PC-3 (cell line): Measurements from ENCODE around the gene SSTR5.

Source experiments
- EZH2 ChIP-seq: fragments of 300-600 bp; sonication (generic); IDR thresholded peaks from one replicate; pipeline ENCODE4 v1.6.1; 2017; ENCODE audit warnings: antibody characterized with exemption, mild to moderate bottlenecking, low read length; ENCODE audit not compliant: unreplicated experiment
- TF ChIP-seq, protein P1 (sequence below): fragments of 300-600 bp; sonication (generic); conservative IDR thresholded peaks from 2 replicates; pipeline ENCODE4 v1.5.1; 2017; ENCODE audit warnings: antibody characterized with exemption, low read depth, mild to moderate bottlenecking, low read length

DNA sequence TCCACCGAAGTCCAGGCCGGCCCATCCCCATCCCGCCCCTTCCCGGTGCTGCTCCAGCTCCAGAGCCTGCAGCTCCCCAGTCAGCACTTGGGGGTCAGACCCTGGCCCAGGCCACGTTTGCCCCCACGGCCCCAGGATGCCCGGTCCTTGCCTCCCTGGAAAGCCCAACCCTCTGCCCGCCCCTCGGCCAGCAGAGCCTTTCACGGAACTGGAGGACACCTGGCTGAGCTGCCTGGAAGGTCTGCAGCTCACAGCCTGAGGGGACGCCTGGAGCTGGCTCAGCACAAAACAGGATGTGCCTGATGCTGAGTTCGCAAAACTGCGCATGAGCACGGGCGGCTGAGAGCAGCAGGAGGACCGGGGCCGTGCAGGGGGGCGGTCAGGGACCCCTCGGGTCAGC lies 29.7 kb upstream of the SSTR5 start:
- no peak for TF ChIP-seq EZH2
- TF ChIP-seq, protein P1, sequence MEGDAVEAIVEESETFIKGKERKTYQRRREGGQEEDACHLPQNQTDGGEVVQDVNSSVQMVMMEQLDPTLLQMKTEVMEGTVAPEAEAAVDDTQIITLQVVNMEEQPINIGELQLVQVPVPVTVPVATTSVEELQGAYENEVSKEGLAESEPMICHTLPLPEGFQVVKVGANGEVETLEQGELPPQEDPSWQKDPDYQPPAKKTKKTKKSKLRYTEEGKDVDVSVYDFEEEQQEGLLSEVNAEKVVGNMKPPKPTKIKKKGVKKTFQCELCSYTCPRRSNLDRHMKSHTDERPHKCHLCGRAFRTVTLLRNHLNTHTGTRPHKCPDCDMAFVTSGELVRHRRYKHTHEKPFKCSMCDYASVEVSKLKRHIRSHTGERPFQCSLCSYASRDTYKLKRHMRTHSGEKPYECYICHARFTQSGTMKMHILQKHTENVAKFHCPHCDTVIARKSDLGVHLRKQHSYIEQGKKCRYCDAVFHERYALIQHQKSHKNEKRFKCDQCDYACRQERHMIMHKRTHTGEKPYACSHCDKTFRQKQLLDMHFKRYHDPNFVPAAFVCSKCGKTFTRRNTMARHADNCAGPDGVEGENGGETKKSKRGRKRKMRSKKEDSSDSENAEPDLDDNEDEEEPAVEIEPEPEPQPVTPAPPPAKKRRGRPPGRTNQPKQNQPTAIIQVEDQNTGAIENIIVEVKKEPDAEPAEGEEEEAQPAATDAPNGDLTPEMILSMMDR = no peak
